AG04450 (cell line): ENCODE results near the gene FPGS. TPM values are rescaled to one million over a fixed set of nuclear protein-coding genes. Genes with fewer than 3 reads are reported as not detected.

Source experiments
- CTCF ChIA-PET: fragments of 300-600, 350-600 bp; formaldehyde crosslinking; extraction: SDS; loops from one replicate; lab custom pipeline; 2022; ENCODE audit warnings: antibody characterized with exemption, inconsistent platforms; lab: Charles Lee
- POLR2A ChIA-PET: fragments of 350-600 bp; formaldehyde crosslinking; extraction: SDS; loops from one replicate; lab custom pipeline; 2021; ENCODE audit warnings: antibody characterized with exemption, inconsistent platforms; lab: Yijun Ruan, JAX
- DNase-seq: peaks from one replicate; pipeline ENCODE4 v3.0.0-alpha.2; 2011; ENCODE audit warnings: low read depth, low spot score
- H3K27ac ChIP-seq: one replicate; pipeline ENCODE4 v1.5.1; 2012; ENCODE audit warnings: low read depth, low read length, control low read depth
- H3K27me3 ChIP-seq: one replicate; pipeline ENCODE4 v1.6.0; 2012; ENCODE audit warnings: low read length; ENCODE audit not compliant: control insufficient read depth, insufficient read depth
- H3K4me3 ChIP-seq: 2 replicates; pipeline ENCODE4 v1.5.1; 2011; ENCODE audit warnings: mild to moderate bottlenecking, low read depth, low read length, control low read depth
- H3K9me3 ChIP-seq: 2 replicates; pipeline ENCODE4 v1.5.1; 2012; ENCODE audit warnings: low read length; ENCODE audit not compliant: control insufficient read depth, insufficient read depth
- CTCF ChIP-seq: IDR thresholded peaks from 2 replicates; pipeline ENCODE4 v1.5.1; 2011; ENCODE audit warnings: low read depth, low read length, control low read depth, inconsistent platforms
- polyA plus RNA-seq: library from polyadenylated mRNA; depleted of rRNA; stranded (reverse); fragments of >200 nt; gene quantifications from 2 replicates; pipeline ENCODE4 v1.2.3, GENCODE V29; 2011

The FPGS gene
- polyA plus RNA-seq, 1 experiment: 24.8 TPM

- no peak for TF ChIP-seq CTCF
- ChIA-PET POLR2A (interaction anchor here (0.6 to 1.3 kb wide), 6 partner anchors 9 to 263 kb away, joined by 3 to 7 read pairs (median 5); partner anchors contain the start of genes ENG and FPGS), CTCF (interaction anchor here (0.6 to 1.3 kb wide), 3 partner anchors 28 to 43 kb away, joined by 3 to 4 read pairs (median 3); no protein-coding TSS in a partner anchor)
- Histone ChIP-seq H3K27ac (peak overlapping the region; percentile 70), H3K27me3 (no peaks in the 10 kb centered on the region), H3K4me3 (peak overlapping the region; percentile 20), H3K9me3 (no peaks in the 10 kb centered on the region)
- no peak for DNase-seq
Observed at GRCh38 chr9:127828262-127829031, 25.8 kb downstream of the FPGS start.

- DNase-seq: no peak
- H3K27ac ChIP-seq: no peak overlapping the region
- ChIA-PET POLR2A (interaction anchor here (0.6 to 1.3 kb wide), 5 partner anchors 8 to 262 kb away, joined by 4 to 7 read pairs (median 5); partner anchors contain the start of genes ENG and FPGS), CTCF (interaction anchor here (1.3 kb wide), 1 partner anchor 28 kb away, joined by 3 read pairs; no protein-coding TSS in a partner anchor)
- no peak for TF ChIP-seq CTCF
- H3K27me3 ChIP-seq: no peaks in the 10 kb centered on the region
- H3K9me3 ChIP-seq: no peaks in the 10 kb centered on the region
- no peak overlapping the region for H3K4me3 ChIP-seq
Observed at GRCh38 chr9:127829205-127829906, 26.7 kb downstream of the FPGS start.

- Histone ChIP-seq H3K27ac (no peak overlapping the region), H3K9me3 (no peaks in the 10 kb centered on the region), H3K4me3 (no peak overlapping the region), H3K27me3 (no peaks in the 10 kb centered on the region)
- ChIA-PET CTCF (no interaction called here), POLR2A (no interaction called here)
- no peak for TF ChIP-seq CTCF
- DNase-seq: no peak
Observed at GRCh38 chr9:127832248-127832647, 29.6 kb downstream of the FPGS start.

- Histone ChIP-seq H3K27ac (peak overlapping the region; percentile 21), H3K9me3 (no peaks in the 10 kb centered on the region), H3K4me3 (no peak overlapping the region), H3K27me3 (no peaks in the 10 kb centered on the region)
- no peak for DNase-seq
- ChIA-PET CTCF (interaction anchor here (1.2 kb wide), 1 partner anchor 36 kb away, joined by 8 read pairs; no protein-coding TSS in a partner anchor), POLR2A (interaction anchor here (0.6 kb wide), 1 partner anchor 43 kb away, joined by 3 read pairs; no protein-coding TSS in a partner anchor)
- no peak for TF ChIP-seq CTCF
Observed at GRCh38 chr9:127833555-127833954, 30.9 kb downstream of the FPGS start.
